Measurements from ENCODE around the gene GNAL.

Gene GNAL

GRCh38 chr18:11657152-11657551 is 31.9 kb upstream of the GNAL start:
- H3K27me3 ChIP-seq (ENCODE audit: insufficient read depth, low read length, poor library complexity): no peaks in the 10 kb centered on the region
- H2AFZ ChIP-seq (ENCODE audit: low read depth, low read length): no peak overlapping the region
- H3K27ac ChIP-seq (ENCODE audit: low read length): no peak overlapping the region
- no peak overlapping the region for H3K4me2 ChIP-seq (ENCODE audit: insufficient read depth, low read length)
- no peaks in the 10 kb centered on the region for H3K4me1 ChIP-seq (ENCODE audit: insufficient read depth, low read length)
- H3K9ac ChIP-seq (ENCODE audit: low read depth, low read length): no peak overlapping the region
- DNase-seq (no peak), ATAC-seq (ENCODE audit: insufficient read depth, low read depth) (no peak)
- H4K20me1 ChIP-seq (ENCODE audit: insufficient read depth, low read length): no peaks in the 10 kb centered on the region
- TF ChIP-seq CTCF (IDR thresholded peaks at IDR 0.05; ENCODE audit: borderline replicate concordance, extremely low read depth, low read length, poor library complexity, severe bottlenecking): no peak
- no peak for TF ChIP-seq EZH2 (IDR thresholded peaks at IDR 0.05; ENCODE audit: borderline replicate concordance, low read depth, low read length, severe bottlenecking)
- no peaks in the 10 kb centered on the region for H3K36me3 ChIP-seq (ENCODE audit: insufficient read depth, low read length)
- H3K4me3 ChIP-seq (ENCODE audit: low read depth in 1 of 2, low read length in 2 of 2): no peak overlapping the region
- no peaks in the 10 kb centered on the region for H3K9me3 ChIP-seq (ENCODE audit: insufficient read depth, low read length, severe bottlenecking)
- no peaks in the 10 kb centered on the region for H3K79me2 ChIP-seq (ENCODE audit: insufficient read depth, low read length)

- Histone ChIP-seq H3K4me3 (ENCODE audit: low read depth in 1 of 2, low read length in 2 of 2) (no peak overlapping the region), H3K4me2 (ENCODE audit: insufficient read depth, low read length) (no peak overlapping the region), H4K20me1 (ENCODE audit: insufficient read depth, low read length) (no peaks in the 10 kb centered on the region), H2AFZ (ENCODE audit: low read depth, low read length) (no peak overlapping the region), H3K27ac (ENCODE audit: low read length) (no peak overlapping the region), H3K27me3 (ENCODE audit: insufficient read depth, low read length, poor library complexity) (no peaks in the 10 kb centered on the region), H3K9me3 (ENCODE audit: insufficient read depth, low read length, severe bottlenecking) (no peaks in the 10 kb centered on the region), H3K36me3 (ENCODE audit: insufficient read depth, low read length) (no peaks in the 10 kb centered on the region), H3K9ac (ENCODE audit: low read depth, low read length) (no peak overlapping the region), H3K4me1 (ENCODE audit: insufficient read depth, low read length) (no peaks in the 10 kb centered on the region), H3K79me2 (ENCODE audit: insufficient read depth, low read length) (no peaks in the 10 kb centered on the region)
- TF ChIP-seq CTCF (IDR thresholded peaks at IDR 0.05; ENCODE audit: borderline replicate concordance, extremely low read depth, low read length, poor library complexity, severe bottlenecking): no peak
- no peak for TF ChIP-seq EZH2 (IDR thresholded peaks at IDR 0.05; ENCODE audit: borderline replicate concordance, low read depth, low read length, severe bottlenecking)
- DNase-seq (no peak), ATAC-seq (ENCODE audit: insufficient read depth, low read depth) (no peak)
Observed at GRCh38 chr18:11657554-11657953, 31.5 kb upstream of the GNAL start.

DNA sequence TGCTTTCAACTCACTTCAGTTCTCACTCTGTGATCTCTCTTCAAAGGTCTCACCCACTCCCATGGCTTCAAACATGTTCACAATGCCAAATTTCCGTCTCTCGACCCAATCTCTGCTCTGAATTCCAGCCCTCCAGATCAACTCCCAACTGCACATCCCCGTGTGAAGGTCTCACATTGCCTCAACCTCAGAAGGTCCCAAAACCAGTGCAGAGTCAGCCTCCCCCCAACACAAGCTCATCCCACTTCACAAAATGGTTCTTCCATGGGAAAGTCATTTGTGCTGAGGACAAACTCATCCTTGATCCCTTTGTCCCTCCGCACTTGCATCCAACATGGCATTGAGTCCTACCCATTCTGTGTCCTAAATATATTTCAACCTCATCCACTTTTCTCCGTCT is 31.0 kb upstream of the GNAL start:
- Histone ChIP-seq H3K4me2 (ENCODE audit: insufficient read depth, low read length) (no peak overlapping the region), H2AFZ (ENCODE audit: low read depth, low read length) (no peak overlapping the region), H3K27me3 (ENCODE audit: insufficient read depth, low read length, poor library complexity) (no peaks in the 10 kb centered on the region), H3K9ac (ENCODE audit: low read depth, low read length) (no peak overlapping the region), H3K4me3 (ENCODE audit: low read depth in 1 of 2, low read length in 2 of 2) (no peak overlapping the region), H3K4me1 (ENCODE audit: insufficient read depth, low read length) (no peaks in the 10 kb centered on the region), H3K27ac (ENCODE audit: low read length) (no peak overlapping the region), H4K20me1 (ENCODE audit: insufficient read depth, low read length) (no peaks in the 10 kb centered on the region), H3K36me3 (ENCODE audit: insufficient read depth, low read length) (no peaks in the 10 kb centered on the region), H3K9me3 (ENCODE audit: insufficient read depth, low read length, severe bottlenecking) (no peaks in the 10 kb centered on the region), H3K79me2 (ENCODE audit: insufficient read depth, low read length) (no peaks in the 10 kb centered on the region)
- DNase-seq (no peak), ATAC-seq (ENCODE audit: insufficient read depth, low read depth) (no peak)
- TF ChIP-seq CTCF (IDR thresholded peaks at IDR 0.05; ENCODE audit: borderline replicate concordance, extremely low read depth, low read length, poor library complexity, severe bottlenecking) (no peak), EZH2 (IDR thresholded peaks at IDR 0.05; ENCODE audit: borderline replicate concordance, low read depth, low read length, severe bottlenecking) (no peak)

DNA sequence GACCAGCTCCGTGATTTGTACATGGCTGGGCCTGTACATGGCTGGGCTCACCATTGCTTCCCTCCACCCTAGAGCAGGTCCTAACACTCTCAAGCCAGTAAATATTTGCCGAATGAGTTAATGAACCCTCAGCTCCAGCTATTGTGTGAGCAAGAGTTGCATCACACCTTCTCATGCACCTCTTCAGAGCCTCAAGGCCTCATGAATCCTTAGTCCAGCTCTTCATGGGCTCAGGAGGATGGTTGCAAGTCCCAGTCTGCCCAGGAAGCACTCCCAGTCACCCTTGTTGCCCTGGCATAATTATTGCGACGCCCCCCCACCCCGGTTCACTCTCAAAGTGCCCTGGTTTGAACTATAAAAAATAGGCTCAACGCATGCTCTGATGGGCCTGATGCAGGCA is 30.1 kb upstream of the GNAL start:
- no peak overlapping the region for H3K4me3 ChIP-seq (ENCODE audit: low read depth in 1 of 2, low read length in 2 of 2)
- H3K4me2 ChIP-seq (ENCODE audit: insufficient read depth, low read length): no peak overlapping the region
- no peak for ATAC-seq (ENCODE audit: insufficient read depth, low read depth)
- H2AFZ ChIP-seq (ENCODE audit: low read depth, low read length): no peak overlapping the region
- no peaks in the 10 kb centered on the region for H3K4me1 ChIP-seq (ENCODE audit: insufficient read depth, low read length)
- TF ChIP-seq EZH2 (IDR thresholded peaks at IDR 0.05; ENCODE audit: borderline replicate concordance, low read depth, low read length, severe bottlenecking) (no peak), CTCF (IDR thresholded peaks at IDR 0.05; ENCODE audit: borderline replicate concordance, extremely low read depth, low read length, poor library complexity, severe bottlenecking) (no peak)
- peaks cover 2% of the 10 kb centered on the region for H3K27me3 ChIP-seq (ENCODE audit: insufficient read depth, low read length, poor library complexity)
- H3K27ac ChIP-seq (ENCODE audit: low read length): no peak overlapping the region
- no peaks in the 10 kb centered on the region for H4K20me1 ChIP-seq (ENCODE audit: insufficient read depth, low read length)
- DNase-seq: no peak
- H3K9me3 ChIP-seq (ENCODE audit: insufficient read depth, low read length, severe bottlenecking): no peaks in the 10 kb centered on the region
- no peaks in the 10 kb centered on the region for H3K36me3 ChIP-seq (ENCODE audit: insufficient read depth, low read length)
- H3K79me2 ChIP-seq (ENCODE audit: insufficient read depth, low read length): no peaks in the 10 kb centered on the region
- no peak overlapping the region for H3K9ac ChIP-seq (ENCODE audit: low read depth, low read length)

Measured in DND-41 (cell line).